Activated CD4-positive, CD25-positive, alpha-beta regulatory T cell treated with anti-CD3 and anti-CD28 coated beads, Interleukin-2, amount 50 U/mL, for 16 hours (primary cell): ENCODE results near the gene SEL1L2.
"Not testable (repeated sequence)": the region's sequence is repeated elsewhere in the genome, so short reads cannot be mapped to it uniquely, and the experiment has no call there.

Experiments used
- DNase-seq: peaks from one replicate; pipeline ENCODE4 v3.0.0-alpha.2; 2020; ENCODE audit warnings: low read depth, low spot score

SEL1L2 gene, protein sequence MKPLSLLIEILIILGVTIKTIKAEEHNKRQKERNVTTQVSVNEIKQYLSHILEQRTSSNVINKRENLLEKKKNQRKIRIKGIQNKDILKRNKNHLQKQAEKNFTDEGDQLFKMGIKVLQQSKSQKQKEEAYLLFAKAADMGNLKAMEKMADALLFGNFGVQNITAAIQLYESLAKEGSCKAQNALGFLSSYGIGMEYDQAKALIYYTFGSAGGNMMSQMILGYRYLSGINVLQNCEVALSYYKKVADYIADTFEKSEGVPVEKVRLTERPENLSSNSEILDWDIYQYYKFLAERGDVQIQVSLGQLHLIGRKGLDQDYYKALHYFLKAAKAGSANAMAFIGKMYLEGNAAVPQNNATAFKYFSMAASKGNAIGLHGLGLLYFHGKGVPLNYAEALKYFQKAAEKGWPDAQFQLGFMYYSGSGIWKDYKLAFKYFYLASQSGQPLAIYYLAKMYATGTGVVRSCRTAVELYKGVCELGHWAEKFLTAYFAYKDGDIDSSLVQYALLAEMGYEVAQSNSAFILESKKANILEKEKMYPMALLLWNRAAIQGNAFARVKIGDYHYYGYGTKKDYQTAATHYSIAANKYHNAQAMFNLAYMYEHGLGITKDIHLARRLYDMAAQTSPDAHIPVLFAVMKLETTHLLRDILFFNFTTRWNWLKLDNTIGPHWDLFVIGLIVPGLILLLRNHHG

DNA sequence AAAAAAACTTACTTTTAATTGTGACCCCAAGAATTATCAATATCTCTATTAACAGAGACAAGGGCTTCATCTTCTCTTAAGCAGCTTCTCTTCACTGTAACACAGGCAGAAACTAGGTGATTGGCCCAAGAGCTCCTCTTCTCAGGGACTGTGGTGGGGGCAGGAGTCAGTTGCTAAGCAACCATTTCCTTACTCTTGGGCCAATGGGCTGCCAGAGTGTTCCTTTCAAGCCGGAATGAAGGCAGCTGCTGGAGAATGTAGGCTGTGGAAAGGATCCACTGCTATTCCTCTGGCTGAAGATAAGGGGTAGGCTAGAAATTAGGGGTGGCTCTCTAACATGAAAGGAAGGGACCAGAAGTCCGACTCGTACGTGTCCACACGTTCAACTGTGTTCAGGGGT, at the start of gene SEL1L2:
TSS of gene SEL1L2 (minus strand) at position 150 of the 400 bp plus-strand sequence. CDS start at position 70, 80 bp downstream.
- DNase-seq = no peak

DNA sequence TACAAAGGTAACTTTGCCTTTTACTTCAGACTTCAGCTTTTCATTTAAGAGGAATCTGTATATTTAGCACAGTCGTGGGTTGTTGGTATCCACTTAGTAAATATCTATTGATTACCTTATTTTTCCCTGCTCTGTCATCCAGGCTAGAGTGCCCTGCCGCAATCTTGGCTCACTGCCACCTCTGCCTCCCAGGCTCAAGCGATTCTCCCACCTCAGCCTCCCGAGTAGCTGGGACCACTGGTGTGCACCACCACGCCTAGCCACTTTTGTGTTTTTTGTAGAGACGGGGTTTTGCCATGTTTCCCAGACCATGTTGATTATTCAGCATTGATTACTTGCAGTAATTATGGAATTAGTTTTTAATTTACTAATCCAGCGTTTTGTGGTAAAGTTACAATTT, 46.2 kb upstream of the SEL1L2 start:
- no peak for DNase-seq

DNA sequence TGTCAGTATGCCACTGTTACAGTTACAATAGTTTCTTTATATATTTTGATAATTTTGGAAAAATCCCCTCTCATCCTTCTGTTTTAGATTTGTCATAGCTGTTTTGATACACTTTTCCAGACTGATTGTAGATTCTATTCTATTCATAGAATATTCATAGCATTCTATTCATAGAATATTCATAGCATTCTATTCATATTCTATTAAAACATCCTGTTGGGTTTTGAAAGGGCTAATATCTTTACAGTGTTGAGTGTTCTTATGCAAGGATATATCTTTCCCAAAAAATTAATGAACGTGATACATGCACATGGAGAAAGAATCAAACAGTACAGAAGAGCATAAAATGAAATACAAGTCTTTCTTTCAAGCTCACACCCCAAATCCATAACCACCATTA, 42.9 kb upstream of the SEL1L2 start:
- DNase-seq = no peak

DNA sequence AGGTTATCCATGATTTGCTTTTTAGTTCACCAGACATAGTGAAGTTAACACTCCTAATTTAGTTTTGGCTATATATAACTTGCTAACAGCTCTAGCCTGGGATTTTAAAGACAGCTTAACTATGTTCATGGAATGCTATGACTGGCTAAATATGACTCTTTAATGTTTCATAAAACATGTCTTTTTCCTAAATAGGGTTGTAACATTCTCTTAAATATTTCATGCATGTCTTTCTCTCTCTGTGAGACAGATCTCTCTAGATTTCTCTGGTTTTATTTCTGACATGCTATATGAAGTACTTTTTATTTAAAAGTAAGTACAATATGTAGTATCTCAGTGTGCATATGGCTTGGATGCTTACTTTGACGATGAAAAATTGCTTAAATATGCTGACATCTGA, 40.6 kb upstream of the SEL1L2 start:
- no peak for DNase-seq

DNA sequence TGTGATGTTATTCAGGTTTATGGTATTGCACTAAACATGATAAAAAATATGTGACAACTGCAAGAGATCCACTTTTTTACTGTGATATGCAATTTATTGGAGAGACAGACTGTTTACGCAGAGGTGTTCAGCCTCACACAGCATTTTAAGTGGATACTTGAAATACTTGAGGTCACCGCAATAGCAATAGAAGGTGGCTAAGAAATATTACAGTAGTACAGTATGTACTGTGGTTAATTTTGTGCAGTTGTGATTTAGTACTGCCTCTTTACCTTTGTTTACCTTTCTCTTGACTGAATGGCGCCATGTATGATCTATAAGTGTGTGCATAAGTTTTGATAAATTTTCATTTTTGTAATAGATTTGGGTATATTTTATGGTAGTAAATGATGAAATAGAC, 22.3 kb upstream of the SEL1L2 start:
- DNase-seq = no peak

DNA sequence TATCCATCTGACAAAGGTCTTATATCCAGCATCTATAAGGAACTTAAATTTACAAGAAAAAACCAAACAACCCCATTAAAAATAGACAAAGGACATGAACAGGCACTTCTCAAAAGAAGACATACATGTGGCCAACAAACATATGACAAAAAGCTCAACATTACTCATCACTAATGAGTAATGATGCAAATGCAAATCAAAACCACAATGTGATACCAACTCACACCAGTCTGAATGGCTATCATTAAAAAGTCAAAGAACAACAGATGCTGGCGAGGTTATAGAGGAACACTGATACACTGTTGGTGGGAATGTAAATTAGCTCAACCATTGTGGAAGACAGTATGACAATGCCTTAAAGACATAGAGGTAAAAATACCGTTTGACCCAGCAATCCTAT, 18.8 kb upstream of the SEL1L2 start:
- DNase-seq = no peak

DNA sequence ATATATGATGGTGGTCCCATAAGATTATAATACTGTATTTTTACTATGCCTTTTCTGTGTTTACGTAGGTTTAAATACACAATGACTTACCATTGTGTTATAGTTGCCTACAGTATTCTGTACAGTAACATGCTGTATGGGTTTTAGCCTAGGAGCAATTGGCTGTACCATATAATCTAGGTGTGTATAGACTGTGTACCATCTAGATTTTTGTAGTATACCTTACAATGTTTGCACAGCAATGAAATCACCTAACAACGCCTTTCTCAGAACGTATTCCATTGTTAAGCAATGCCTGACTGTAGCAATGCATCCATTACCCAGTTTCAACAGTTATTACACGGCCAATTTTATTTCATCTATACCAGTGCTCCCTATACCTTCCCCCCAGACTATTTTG, 15.6 kb upstream of the SEL1L2 start:
- no peak for DNase-seq

DNA sequence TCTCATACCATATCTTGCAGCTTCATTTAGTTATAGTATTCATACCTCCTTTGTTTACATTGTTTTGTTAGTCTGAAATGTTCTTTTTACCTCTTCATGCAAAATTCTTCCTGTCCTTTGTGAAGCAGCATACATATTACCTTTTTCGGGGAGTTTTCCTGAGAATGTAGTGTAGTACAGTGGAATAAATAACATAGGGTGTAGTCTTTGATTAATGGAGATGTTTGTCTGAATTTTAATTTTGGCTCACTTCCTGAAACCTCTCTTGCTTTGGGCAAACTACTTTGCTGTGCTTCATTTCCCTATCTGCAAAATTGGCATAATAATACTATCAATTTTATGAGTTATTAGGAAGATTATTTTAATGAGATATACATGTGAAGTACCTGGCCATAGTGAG, 10.5 kb upstream of the SEL1L2 start:
- DNase-seq = no peak

DNA sequence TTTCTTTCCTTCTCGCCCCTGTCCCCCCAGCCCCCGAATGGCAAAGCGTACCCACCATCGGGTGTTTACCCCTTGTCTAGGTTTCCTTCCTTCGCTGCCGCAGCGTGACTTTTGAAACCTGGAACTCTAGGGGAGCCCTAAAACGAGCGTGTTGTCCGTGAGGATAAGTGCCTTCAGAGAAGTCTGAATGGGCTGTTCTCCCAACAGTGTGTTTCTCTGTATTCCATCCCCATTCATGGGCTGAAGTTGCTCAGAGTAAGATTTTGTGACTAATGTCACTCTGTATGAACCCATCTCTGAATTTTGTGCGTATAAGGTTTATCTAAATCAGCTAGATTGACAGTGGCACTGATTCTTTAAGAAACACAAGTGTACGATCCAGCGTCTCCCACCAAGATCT, 5.9 kb upstream of the SEL1L2 start:
- no peak for DNase-seq

DNA sequence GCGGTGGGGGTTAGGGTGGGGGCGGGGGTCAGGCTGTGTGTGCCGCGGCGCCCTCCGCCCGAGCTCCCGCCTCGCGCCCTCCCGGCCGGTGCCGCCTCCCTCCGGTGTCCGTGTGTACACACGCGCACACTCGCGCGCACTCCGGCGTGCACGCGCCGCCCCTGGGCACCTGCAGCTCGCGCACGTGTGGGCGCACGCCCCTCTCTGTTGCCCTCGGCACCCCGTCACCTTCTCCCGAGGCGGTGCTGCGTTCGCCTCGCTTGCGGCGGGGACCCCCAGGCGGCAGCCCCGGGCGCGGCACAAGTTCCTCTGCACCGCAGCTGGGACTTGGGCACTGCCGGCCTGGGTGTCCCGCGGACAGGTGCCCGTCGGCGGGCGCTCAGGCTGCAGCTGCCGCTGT, 5.4 kb upstream of the SEL1L2 start:
- DNase-seq = no peak

DNA sequence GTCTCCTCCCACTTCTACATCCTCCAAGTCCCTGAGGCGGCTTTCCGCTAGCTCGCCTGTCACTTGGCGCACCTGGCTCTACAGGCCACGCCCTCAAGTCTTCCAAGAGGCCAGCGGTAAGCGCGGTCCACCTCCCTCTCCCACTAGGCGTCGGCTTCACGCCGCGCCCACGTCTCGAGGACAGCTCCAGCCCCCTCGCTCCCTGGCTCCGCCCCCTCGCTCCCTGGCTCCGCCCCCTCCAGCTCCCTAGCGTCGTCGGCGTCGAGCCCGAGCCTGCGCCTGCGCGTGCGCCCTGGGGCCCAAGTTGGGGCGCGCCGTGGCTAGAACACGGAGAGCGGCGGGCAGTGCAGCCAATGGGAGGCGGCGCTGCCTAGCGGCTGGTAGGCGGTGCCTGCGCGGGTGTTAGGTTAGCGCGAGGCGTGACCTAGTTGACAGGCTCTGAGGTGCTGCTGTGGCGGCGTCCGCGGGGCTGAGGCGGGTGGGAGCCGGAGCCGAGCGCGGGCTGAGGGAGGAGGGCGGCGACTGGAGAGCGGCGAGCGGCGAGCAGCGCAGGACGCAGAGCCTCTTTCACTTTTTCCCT, 4.8 kb upstream of the SEL1L2 start, which contains the start of gene MACROD2:
TSS of gene MACROD2 (plus strand) at position 431 of the 580 bp plus-strand sequence.
- DNase-seq = no peak

DNA sequence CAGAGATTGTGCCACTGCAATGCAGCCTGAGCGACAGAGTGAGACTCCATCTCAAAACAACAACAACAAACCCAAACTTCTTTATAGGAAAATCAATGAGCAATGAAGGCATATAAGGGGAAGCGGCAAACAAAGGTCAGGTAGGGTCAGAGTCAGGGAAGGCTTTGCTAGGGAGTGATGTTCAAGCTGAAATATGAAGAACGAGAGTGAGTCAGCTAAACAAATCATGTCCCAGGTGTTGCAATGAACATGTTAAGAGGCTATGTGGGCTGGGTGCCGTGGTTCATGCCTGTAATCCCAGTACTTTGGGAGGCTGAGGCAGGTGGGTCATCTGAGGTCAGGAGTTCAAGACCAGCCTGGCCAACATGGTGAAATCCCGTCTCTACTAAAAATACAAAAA, 1.5 kb upstream of the SEL1L2 start:
- DNase-seq = not testable (repeated sequence)

DNA sequence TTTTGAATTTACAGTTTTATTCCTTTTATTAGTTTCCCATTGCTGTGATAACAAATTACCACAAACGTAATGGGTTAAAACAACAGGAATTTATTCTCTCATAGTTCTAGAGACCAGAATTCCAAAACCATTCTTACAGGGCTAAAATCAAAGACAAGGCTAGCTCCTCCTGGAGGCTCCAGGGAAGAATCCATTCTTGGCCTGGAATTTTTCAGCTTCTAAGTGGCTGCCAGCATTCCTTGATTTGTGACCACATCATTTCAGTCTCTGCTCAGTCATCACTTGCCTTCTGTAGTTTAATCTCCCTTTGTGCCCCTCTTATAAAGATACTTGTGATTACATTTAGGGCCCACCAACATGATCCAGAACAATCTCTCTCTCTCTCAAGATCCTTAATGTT, 897 bp upstream of the SEL1L2 start:
- no peak for DNase-seq

DNA sequence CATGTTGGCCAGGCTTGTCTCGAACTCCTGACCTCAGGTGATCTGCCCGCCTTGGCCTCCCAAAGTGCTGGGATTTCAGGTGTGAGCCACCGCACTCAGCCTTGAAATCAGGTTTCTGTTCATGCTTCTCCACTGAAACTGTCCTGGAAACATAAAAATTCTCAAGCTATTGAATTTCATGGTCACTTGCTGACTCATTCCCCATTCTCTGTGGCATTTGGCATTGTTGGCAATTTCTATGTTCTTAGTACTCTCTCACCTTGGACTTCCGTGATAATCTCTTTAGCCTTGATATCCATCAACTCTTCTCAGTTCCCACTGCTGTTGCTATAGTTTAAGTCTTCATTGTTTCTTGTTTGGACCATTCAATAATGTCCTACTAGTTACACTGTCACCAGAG, 6.2 kb downstream of the SEL1L2 start:
- DNase-seq = no peak

DNA sequence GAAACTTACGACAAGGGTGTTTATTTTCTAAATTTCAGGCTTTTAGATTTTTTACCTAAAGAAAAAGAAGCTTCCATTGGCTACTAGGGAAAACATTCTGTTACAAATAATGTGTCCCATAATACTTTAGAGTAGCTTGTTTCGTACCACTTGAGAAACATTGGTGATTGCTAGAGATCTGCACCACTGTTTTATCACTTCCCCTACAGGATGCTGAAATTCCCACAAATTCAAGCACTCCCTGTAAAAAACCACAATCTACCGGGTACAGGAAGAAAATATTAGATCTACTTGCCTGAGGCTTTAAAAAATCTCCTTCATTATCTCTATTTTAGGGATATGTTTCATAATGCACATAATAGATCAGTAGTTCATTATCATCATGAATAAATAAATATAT, 29.9 kb downstream of the SEL1L2 start:
- DNase-seq = no peak

DNA sequence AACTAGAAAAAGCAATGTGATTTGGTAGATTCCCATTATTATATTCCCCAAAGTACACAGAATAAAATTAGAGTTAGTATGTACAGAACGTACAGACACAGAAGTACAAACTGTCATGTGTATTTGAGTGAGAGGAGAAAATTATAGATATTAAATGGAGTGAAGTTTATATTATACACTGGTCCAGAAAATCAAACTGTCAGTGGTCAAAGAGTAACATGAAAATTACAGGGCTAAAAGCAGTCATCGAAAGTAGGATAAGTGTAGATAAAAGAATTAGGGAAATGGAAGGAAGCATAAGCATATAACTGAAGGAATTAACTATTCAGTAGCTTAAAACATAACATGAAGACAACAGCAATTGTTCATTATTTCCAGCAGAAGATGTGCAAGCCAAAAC, 30.3 kb downstream of the SEL1L2 start:
- DNase-seq = no peak

DNA sequence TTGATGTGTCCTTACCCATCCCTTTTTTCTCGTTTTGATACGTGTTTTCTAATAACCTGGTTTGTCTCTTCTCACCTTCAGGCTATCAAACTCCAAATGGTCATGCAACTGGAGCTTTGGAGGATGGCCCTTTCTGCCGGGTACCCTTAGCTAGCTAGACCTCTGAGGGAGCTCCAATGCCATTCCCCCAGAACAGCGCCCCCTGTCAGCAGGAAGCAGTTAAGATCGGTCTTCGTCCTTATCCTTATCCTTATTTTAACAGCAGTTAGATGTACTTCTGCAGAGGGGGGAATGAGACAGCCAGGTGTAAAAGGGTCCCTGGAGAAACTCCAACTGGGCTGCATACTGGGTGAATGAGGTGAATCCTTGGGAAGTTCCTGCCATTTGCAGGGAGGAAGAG, 37.2 kb downstream of the SEL1L2 start:
- no peak for DNase-seq

DNA sequence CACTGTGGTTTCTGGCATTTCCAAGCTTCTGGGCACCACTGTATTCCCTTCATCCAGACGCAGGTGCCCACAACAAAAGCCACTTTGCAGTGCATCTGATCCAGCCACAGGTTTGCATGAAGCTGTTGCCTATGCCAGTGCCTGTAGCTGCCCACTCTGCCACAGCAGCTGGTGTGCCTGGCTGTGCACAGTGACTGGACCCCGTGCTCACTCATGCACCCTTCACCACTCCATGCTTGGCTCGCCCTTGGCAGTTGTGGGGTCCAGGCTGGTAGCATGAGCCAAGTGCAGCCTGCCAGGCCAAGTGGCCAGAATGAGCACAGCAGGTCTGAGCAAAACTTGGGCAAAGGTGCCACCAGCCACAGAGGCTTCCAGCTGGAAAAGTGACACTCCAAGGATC, 42.7 kb downstream of the SEL1L2 start:
- DNase-seq = no peak

DNA sequence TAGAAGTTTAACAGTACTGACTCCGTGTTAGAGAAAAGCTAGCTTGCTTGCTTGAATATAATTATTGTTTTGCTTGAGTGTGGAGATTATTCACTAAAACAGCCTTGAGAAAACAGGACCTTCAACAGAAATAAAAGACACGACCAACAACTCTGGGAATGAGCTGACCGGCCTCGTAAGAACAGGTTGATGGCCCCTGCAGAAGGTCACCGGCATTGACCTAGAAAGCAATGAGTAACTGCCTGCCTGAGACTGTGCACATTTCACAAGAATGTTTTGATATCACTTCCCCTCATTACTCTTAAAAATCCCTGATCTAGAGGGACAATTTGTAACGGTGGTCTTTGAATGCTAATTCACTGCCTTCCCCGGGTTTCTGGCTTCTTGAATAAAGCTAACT, 49.4 kb downstream of the SEL1L2 start:
- no peak for DNase-seq

DNA sequence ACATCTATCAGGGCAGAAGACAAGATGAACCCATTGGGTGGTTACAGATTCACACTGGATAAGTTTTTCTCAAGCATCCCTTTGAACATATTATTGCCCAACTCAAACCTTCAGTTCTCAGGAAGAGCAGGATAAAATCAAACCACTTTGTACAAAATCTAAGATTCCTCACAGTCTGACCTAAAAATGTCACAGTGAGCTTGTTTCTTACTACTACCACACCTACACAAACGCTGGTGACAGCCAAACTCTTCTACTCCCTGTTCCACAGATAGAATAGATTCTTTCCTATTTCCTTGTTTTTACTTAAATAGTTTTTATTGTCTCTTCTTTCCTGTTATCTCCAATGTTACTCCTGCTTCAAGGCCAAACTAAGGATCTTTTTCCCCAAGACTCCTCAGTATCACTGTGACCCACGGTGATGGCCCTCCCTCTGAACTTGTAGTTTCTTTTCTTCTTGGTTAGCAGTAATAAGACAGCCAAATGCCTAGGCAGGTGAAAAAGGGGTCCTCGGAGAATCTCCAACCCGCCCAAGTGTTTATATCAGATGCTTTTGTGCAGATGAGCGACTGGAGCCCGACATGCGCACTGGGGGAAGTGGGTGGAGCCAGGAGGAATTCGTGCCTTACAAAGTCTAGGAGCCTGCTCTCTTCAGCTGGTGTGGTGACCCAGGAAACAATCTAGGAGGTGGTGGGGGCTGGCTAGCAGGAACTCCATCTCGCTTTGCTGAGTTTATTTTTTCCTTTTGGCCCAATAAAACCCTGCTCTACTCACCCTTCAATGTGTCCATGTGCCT, 53.4 kb downstream of the SEL1L2 start:
- no peak for DNase-seq

DNA sequence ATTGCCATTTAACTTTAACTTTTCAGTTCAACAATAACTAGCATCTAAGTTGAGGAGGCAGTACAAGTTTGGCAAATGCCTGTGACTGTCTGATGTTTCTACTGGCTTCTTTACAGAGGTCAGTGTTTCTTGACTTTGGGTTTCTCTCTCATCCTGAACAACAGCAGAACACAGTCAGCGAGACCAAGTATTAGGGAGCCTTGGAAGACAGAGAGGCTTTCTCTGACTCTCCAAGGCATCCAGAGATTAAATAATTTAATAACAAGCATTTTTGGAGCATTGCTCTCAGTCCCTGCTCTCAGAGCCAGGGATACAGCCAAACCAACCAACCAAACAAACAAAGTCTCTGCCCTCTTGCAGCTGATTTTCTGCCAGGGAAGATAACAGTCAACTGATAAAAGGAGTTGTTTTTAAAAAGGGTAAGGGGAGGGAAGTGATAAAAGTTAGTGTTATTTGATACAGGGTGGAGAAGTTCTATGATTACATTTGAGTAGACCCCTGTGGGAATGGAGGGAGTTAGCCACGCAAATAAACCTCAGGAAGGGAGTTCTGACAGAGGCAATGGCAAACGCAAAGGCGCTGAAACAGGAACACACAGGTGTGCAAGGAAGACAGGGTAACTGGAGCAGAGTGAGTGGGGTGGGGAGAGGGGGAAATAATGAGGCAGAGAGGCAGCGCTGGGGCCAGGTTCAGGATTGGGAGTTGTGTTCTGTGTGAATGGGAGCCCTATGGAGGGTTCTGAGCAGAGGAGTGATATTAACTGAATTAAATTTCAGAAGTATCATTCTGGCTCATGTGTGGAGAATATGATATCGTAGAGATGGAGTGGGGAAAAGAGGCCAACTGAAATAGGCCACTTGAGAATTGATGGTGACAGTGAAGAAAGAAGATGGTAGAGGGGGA, 55.2 kb downstream of the SEL1L2 start:
- no peak for DNase-seq
